NCI-H748 (cell line): ENCODE data around the gene ITGA4.
A peak's percentile ranks its signal among the peaks of the same experiment; 100 is the strongest.
"Not testable (repeated sequence)": the region's sequence is repeated elsewhere in the genome, so short reads cannot be mapped to it uniquely, and the experiment has no call there.

ENCODE experiments used
- DNase-seq: peaks from one replicate; lab custom pipeline; 2025; ENCODE audit not compliant: unreplicated experiment; lab: John Stamatoyannopoulos, UW

The ITGA4 gene

DNA sequence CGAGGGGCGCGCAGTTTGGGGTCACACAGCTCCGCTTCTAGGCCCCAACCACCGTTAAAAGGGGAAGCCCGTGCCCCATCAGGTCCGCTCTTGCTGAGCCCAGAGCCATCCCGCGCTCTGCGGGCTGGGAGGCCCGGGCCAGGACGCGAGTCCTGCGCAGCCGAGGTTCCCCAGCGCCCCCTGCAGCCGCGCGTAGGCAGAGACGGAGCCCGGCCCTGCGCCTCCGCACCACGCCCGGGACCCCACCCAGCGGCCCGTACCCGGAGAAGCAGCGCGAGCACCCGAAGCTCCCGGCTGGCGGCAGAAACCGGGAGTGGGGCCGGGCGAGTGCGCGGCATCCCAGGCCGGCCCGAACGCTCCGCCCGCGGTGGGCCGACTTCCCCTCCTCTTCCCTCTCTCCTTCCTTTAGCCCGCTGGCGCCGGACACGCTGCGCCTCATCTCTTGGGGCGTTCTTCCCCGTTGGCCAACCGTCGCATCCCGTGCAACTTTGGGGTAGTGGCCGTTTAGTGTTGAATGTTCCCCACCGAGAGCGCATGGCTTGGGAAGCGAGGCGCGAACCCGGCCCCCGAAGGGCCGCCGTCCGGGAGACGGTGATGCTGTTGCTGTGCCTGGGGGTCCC is at the start of gene ITGA4:
TSS of gene ITGA4 (plus strand) at position 266 of the 620 bp plus-strand sequence. CDS start at position 535, 269 bp downstream.
- peak; percentile 89 for DNase-seq

DNA sequence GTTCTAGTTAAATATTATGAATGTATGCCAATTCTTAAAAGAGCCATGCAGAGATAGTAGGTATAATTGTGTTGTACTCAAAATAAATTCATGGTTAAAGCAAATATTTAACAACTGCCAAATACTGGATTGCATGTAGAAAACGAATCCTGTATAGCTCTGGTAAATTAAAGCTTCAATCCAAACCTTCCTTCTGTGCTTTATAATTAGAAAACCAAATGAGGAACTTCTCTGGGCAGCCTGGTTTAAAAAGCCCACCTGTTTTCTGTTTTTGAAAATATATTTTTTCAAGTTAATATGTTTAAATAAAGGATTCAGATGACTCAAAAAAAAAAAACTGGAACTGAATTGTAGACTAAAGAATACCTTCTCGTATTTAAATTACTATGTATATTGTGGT is 48.3 kb upstream of the ITGA4 start:
- peak; percentile 52 for DNase-seq

DNA sequence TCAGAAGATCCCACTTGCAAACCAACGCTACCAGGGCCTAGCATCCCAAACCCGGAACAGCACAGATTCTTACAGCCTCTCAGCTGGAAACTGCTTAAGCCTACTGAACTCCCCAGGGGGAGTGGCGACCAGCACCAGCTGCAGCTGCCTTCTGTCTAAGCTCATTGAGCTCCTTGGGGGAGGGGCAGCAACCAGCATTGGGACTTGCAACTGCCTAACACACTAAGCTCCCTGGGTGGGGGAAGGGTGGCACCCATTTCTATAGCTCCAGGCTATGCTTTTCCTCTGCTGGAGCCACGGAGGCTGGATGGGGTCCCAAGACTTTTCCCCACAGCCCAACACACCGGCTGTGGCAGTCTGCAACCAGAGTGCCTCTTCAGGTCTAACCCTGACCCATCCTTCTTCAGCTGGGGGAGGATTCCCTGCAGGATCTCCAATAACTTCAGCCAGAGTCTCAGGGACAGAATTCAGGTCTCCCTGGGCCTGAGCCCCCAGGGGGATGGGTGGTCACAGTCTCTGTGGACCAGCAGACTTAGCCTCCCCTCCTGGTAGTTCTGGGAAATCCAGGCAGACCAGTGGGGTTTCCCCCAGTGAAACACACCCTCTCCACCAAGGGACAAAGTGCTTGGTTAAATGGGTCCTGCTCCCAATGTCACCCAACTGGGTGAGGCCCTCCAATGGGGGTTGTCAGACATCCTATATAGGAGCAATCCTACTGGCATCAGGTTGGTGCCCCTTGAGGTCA is 45.9 kb upstream of the ITGA4 start:
- peak; percentile 83 for DNase-seq

DNA sequence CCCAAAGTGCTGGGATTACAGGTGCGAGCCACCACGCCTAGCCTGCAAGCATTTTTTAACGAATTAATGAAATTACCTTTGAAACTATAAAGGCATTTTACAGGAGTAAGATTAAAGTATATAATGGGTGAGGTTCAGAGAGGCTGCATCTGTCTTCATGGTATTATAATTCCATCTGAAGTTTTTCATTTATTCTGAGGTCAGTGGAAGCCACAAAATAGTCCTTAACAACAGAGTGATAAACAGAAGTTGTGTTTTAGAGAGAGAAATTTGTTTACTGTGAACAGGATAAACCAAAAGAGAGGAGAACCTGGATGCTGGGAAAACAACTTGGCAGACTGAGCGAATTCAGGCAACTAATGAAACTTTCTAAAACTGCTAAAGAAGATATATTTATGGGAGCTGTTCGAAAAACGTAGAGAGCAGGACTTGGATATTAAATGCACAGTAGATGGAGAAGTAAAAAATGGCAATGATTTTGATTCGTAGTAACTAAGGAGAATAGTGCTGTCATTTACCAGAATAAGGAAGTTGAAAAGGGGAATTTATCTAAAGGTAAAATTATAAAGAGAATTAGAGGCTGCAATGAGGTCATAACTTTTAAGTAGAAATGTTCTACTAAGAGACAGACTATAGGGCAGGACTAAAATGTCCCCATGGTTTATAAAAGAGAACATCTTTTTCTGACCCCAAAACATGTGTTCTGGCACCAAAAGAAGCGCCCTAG is 37.9 kb upstream of the ITGA4 start:
- no peak for DNase-seq

DNA sequence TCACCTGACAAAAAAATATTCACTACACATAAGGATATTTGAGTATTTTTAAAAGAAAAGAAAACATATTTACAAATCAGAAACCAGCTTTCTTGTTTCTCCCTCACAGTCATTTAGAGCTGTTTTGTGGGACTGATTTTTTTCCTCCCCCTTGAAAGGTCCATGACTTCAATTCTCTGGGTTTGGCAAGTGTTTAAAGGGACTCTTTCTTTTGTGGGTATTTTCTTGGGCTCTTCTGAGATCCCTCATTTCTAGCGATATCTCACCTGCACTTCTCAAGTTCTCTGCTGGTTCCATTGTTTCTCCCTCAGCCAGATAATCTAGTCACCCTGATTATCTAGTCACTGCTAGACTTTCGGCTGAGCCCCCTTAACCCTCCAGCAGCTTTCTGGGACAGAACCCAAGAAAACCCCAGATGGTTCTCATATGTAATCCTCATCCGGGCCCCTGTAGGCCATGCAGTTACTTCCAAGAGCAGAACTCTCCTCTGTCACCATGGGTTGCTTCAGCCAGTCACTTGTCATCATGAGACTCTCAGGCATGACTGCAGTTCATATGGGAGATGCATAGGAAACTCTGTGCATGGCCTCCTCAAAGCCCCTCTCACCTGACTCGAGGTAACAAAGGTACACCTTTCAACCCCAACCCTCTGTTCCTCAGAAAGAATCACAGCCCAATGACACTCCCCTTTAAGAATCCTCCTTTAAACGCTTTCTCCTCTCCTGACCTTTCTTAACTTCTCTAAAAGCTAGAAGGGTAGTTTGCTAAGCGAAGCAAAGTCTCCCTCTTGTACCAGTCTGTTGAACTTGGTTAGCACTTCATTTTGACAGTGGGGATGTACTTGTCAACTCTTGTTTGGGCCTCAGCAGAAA is 36.7 kb upstream of the ITGA4 start:
- no peak for DNase-seq

DNA sequence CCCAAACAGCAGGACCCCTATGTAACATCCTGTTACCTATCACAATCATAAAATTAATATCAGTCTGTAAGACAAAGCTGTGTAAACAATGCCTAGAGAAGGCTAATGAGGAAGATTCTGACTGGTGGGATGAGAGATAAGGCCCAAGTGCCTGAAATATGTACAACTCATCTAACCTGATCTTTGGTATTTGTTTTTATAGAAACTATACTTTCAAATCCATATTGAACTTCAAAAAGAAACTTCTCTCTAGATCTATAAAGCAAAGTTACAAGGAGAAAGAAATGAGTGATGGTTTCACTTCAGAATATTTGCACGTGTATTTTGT is 36.1 kb upstream of the ITGA4 start:
- no peak for DNase-seq

DNA sequence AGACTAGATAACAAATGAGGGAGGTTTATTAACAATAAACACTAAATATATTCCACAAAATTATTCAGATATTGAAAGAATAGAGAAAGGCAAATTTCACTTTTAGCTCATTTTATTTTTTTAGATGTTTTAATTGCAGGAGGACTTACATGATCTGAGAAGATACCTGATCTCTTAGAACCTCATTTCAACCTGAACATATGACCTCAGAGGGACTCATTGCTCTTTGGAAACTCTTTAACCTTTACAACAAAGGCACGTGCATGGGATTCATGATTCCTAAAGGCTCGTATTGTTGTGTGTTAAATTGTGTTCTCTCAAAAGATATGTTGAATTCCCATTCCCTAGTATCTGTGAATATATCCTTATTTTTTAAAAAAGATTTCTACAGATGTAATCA is 35.7 kb upstream of the ITGA4 start:
- DNase-seq: no peak

DNA sequence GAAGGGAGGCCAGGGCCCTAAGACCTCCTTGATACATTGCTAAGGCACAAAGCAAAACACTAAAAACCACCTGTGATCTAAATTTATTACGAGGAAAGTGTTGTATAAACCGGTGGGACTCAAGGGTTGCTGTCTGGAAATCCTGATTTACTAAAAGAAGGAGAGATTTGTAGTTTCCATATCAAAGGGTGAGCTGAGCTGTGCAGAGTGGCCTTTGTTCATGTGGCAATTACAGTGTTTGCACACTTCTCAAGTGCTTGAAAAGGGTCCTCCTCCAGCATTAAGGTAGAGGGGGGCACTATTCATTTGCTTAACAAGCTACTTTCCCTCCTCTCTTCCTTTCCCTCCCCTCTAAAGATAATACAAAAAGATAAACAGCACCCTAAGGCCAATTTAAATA is 30.5 kb upstream of the ITGA4 start:
- peak; percentile 98 for DNase-seq

DNA sequence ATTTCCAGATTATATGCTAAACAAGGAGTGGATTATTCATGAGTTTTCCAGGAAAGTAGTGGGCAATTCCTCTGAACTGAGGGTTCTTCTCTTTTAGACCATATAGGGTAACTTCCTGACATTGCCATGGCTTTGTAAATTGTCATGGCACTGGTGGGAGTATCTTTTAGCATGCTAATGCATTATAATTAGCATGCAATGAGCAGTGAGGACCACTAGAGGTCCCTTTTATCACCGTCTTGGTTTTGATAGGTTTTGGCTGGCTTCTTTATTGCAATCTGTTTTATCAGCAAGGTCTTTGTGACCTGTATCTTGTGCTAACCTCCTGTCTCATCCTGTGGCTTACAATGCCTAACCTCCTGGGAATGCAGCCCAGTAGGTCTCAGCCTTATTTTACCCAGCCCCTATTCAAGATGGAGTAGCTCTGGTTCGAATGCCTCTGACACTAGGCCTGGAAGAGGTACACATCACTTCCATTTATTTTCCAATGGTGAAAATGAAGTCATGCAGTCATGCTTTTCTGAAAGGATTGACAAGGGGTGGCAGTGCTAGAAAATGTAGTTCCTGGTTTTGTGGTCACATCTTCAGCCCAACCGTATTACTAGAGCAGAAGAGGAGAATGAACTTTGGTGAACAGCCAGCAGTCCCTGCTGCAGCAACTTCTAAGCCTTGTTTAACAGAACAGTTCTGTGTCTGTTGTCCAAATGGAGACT is 26.6 kb upstream of the ITGA4 start:
- DNase-seq: peak; percentile 45

DNA sequence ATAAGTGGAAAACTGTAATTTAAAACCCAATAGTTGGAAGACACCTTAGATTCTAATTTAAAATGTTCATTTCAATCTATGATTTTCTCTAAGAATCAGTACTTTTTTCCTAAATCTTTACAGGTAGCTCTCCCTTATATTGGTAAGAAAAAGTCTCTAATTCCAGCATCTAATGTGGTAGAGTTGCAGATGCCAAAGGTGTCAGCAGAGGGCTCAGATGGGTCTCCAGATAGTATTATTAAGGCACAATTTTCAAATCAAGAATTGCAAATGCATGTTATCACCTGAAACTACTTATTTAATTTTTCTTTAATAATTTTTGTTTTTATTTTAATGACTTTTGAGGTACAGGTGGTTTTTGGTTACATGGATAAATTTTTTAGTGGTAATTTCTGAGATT is 25.5 kb upstream of the ITGA4 start:
- DNase-seq: no peak

DNA sequence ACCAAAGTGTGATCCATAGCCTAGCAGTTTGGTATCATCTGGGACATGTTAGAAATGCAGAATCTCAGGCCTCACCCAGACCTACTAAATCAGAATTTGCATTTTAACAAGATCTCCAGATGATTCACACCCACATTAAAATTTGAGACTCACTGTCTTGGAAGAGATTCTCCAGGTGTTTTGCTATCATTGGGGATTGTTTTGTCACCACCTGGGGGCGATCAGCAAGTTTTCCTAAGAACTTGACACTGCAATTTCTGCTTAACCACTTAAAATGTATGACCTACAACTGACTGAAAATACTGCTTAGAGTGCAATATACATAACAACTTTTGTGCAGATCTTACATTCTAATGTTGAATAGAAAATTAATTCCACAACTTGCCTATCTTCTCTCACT is 18.9 kb upstream of the ITGA4 start:
- DNase-seq: peak; percentile 18

DNA sequence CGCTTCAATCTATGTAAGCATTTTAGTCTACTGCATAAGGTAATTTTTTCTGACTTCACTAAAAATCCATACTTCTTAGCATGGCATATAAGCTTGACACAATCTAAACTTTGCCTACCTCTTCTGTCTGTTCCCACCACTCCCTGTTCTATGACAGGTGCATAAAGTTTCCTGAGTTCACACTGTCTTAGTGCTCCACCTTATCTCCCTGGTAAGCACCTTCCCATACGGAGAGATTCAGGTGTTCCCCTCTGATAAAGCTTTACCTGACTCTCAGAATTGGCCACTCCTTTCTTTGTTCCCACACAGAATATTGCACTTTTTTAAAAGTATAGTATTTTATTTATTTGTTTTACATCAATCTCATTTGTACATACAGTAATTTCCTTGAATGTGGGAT is 16.8 kb upstream of the ITGA4 start:
- no peak for DNase-seq

DNA sequence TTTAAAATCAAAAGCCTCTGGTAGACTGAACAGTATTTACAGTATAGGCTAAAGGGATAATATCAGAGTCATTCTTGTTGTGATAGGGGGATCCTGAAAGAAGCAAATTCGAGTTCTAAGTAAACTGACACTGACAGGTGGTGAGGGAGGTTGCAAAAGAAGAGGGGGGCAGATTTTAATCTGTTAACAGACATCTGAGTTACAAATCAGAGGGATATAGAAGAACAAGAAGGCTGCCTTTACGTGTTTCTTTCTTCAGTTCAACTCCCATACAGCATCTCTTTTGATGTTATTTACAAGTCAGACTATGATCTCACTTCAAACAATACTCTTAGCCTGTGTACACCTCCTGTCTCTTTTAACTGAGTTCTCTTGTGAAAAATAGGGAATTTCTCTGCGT is 16.3 kb upstream of the ITGA4 start:
- DNase-seq: no peak

DNA sequence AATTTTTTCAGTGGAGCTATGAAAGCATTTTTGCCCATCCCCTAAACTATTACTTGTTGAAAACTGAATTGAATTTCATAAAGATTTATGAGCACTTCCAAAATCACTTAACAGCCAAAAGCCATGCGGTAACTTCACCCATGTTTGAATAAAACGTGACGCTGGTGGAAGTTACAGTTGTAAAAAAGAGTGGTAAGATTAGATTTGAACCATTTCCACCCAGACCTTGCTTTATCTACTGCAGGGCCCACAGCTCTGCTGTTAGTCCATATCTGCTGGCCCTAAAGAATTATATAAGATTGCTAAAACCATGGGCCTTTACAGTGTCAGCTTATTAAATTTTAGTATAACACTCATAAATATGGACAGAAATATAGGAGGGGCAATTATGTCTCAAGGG is 15.5 kb upstream of the ITGA4 start:
- DNase-seq: no peak

DNA sequence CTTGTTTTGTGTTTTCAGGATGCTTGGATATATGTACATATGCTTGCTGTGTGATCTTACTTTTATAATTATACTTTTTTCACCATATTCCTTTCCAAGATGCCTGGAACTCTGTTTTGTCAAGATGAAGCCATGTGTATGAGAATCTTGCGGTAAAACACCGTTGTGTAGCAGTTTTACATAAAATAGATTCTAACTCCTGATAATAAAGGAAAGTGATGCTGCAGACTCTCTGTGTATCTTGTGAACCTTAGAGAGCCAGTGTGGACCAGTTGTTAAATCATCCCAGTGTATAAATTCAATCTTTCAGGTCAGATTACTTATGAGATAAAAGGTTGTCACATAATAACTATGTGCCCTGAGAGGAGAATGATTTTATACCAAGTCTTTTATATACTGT is 12.5 kb upstream of the ITGA4 start:
- no peak for DNase-seq

DNA sequence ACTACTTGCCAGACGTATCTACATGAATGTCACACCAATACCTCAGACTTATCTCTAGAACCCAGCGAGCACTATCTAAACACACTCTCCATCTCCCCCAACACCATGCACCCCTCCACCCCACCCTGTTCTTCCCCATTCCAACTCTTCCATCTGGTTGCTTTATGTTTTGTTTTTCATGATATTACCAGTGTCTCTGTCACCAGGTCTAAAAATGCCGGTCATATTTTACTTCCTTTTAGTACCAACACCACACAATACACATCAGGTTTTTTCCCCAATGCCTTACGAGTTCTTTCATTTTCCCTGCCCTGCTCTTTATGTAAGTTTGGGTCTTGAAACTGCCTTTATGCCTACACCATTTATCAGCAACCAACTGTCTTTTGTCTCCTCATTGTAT is 10.2 kb upstream of the ITGA4 start:
- DNase-seq: no peak

DNA sequence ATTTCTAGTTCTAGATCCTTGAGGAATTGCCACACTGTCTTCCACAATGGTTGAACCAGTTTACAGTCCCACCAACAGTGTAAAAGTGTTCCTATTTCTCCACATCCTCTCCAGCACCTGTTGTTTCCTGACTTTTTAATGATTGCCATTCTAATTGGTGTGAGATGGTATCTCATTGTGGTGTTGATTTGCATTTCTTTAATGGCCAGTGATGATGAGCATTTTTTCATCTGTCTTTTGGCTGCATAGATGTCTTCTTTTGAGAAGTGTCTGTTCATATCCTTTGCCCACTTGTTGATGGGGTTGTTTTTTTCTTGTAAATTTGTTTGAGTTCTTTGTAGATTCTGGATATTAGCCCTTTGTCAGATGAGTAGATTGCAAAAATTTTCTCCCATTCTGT is 7.9 kb upstream of the ITGA4 start:
- not testable (repeated sequence) for DNase-seq

DNA sequence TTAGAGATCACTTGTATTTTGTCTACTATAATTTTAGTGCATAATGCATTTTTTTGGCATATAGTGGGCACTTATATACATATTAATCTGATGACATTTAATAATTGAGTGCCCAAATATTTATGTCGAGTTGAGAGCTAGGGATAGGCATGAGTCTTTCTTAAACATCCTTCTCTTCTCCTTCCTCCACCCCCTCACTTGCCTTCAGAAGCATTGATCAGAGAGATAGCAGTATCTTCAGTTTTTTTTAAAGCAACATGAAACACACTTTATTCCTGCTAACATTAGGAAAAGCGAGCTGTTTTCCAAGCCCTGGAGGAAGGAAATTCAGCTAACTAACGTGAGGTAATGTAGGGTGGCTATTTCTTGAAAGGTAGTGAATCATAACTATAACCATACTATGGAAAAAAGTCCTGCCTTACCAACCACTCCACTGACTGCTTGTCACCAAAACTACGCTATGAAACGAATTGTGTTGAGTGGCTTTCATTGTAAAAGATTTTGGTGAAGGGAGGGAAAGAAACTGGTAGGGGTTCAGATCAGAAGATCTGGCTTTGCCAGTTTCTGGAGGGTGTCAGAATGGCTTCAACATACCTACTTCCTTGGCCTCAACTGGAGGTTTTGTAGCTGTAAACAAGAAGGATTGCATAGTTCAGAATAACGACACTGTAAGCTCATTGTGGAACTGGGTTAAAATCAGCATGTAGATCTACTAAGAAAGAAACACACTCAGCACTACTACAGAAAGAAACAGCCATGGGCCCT is 2.3 kb upstream of the ITGA4 start:
- no peak for DNase-seq

DNA sequence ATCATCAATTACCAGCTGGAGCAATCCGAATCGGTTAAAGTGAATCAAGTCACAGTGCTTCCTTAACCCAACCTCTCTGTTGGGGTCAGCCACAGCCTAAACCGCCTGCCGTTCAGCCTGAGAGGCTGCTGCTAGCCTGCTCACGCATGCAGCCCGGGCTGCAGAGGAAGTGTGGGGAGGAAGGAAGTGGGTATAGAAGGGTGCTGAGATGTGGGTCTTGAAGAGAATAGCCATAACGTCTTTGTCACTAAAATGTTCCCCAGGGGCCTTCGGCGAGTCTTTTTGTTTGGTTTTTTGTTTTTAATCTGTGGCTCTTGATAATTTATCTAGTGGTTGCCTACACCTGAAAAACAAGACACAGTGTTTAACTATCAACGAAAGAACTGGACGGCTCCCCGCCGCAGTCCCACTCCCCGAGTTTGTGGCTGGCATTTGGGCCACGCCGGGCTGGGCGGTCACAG is 496 bp upstream of the ITGA4 start:
- peak; percentile 74 for DNase-seq
